HT1080 (cell line): Measurements from ENCODE around the gene INO80D. TPM values are rescaled to one million over a fixed set of nuclear protein-coding genes. Genes with fewer than 3 reads are reported as not detected.

Experiments used
- small RNA-seq: library from RNA; depleted of rRNA; stranded (forward); fragments of <200 nt; gene quantifications from one replicate; pipeline ENCODE3, GENCODE V24; 2014
- total RNA-seq: library from RNA; depleted of rRNA; stranded (reverse); fragments of >200 nt; shearing (Covaris generic); gene quantifications from 2 replicates; pipeline ENCODE4 v1.2.3, GENCODE V29; 2014; rRNA removed

Gene INO80D
- total RNA-seq, 1 experiment from 2014 or later = 5.3 TPM

Small RNA genes lying within 50 kb of the gene (small RNA-seq; reads per million reads assigned to genes)
- gene RF00006 (not detected), gene RF00019 (not detected)

Other genes starting within 250 kb of the INO80D start
- 86.1 and 101 TPM in 2 replicates for gene NDUFS1, start 73.3 kb upstream of the INO80D start, total RNA-seq
- 1,009 and 1,217 TPM in 2 replicates for gene EEF1B2, start 73.7 kb upstream of the INO80D start, total RNA-seq
- gene ZDBF2, start 188.5 kb upstream of the INO80D start, total RNA-seq = 5.0 and 5.3 TPM in 2 replicates